RWPE2 (cell line): ENCODE results near the gene CHN2.

ENCODE experiments used
- ATAC-seq: fragments of 200-7000 bp; cut with Tn5 transposase; 3 replicates; pipeline ENCODE4 v1.9.1; 2021; ENCODE audit warnings: low read depth
- DNase-seq: peaks from one replicate; pipeline ENCODE4 v3.0.0-alpha.2; 2020; ENCODE audit warnings: low spot score
- H3K27ac ChIP-seq: fragments of 450-650 bp; 2 replicates; pipeline ENCODE4 v1.5.1; 2017; ENCODE audit warnings: mild to moderate bottlenecking; ENCODE audit not compliant: poor library complexity, severe bottlenecking
- H3K27me3 ChIP-seq: fragments of 250-450 bp; sonication (Bioruptor Pico); 2 replicates; pipeline ENCODE4 v1.5.1; 2021; ENCODE audit warnings: mild to moderate bottlenecking, moderate library complexity; ENCODE audit not compliant: insufficient read depth, poor library complexity, severe bottlenecking
- H3K36me3 ChIP-seq: fragments of 250-450 bp; sonication (Bioruptor Pico); 2 replicates; pipeline ENCODE4 v1.5.1; 2020; ENCODE audit warnings: low read depth, mild to moderate bottlenecking, moderate library complexity
- H3K4me1 ChIP-seq: fragments of 250-450 bp; sonication (Bioruptor Pico); 2 replicates; pipeline ENCODE4 v1.5.1; 2021; ENCODE audit warnings: mild to moderate bottlenecking, moderate library complexity; ENCODE audit not compliant: insufficient read depth, poor library complexity, severe bottlenecking
- H3K4me3 ChIP-seq: fragments of 250-450 bp; sonication (Bioruptor Pico); 2 replicates; pipeline ENCODE4 v1.5.1; 2021; ENCODE audit warnings: mild to moderate bottlenecking, moderate library complexity; ENCODE audit not compliant: severe bottlenecking
- H3K9me3 ChIP-seq: fragments of 250-450 bp; sonication (Bioruptor Pico); 2 replicates; pipeline ENCODE4 v1.5.1; 2021; ENCODE audit warnings: mild to moderate bottlenecking, moderate library complexity; ENCODE audit not compliant: severe bottlenecking
- TF ChIP-seq, protein P1 (sequence below): fragments of 450-650 bp; IDR thresholded peaks from one replicate; pipeline ENCODE4 v1.5.1; 2017; ENCODE audit warnings: mild to moderate bottlenecking, moderate library complexity; ENCODE audit not compliant: poor library complexity, severe bottlenecking

CHN2 gene

DNA sequence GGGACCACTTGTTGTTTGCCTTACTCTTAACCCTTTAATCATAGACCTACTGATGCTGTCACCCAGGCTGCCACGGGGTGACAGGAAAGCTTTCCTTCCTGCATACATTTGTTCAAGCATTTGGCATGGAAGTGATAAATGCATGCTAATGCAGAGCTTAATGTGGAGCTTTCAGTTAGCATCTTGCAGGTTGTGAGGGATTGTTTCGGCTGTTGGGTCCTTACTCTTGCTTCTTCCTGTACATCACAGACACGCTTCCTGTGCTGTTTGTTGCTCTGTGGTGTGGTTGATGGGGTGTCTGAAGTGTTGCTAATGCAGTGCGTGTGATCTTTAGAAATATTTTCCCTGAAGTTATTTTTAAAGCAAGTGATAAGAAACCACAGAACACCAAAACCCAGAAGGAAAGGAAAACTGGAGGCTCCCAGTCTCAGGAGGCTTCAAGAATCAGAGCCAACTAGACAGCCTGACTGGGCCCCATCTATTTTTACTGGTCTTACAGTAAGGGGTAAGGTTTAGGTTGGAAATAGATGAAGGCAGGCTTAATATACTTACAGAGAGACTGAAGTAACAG is 143.1 kb downstream of the CHN2 start:
- DNase-seq (no peak), ATAC-seq (no peak)
- H3K36me3 ChIP-seq, result no peaks in the 10 kb centered on the region
- no peak overlapping the region for H3K4me3 ChIP-seq
- H3K9me3 ChIP-seq, result no peaks in the 10 kb centered on the region
- H3K4me1 ChIP-seq, result peaks cover 18% of the 10 kb centered on the region
- TF ChIP-seq, protein P1, sequence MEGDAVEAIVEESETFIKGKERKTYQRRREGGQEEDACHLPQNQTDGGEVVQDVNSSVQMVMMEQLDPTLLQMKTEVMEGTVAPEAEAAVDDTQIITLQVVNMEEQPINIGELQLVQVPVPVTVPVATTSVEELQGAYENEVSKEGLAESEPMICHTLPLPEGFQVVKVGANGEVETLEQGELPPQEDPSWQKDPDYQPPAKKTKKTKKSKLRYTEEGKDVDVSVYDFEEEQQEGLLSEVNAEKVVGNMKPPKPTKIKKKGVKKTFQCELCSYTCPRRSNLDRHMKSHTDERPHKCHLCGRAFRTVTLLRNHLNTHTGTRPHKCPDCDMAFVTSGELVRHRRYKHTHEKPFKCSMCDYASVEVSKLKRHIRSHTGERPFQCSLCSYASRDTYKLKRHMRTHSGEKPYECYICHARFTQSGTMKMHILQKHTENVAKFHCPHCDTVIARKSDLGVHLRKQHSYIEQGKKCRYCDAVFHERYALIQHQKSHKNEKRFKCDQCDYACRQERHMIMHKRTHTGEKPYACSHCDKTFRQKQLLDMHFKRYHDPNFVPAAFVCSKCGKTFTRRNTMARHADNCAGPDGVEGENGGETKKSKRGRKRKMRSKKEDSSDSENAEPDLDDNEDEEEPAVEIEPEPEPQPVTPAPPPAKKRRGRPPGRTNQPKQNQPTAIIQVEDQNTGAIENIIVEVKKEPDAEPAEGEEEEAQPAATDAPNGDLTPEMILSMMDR, result no peak
- no peaks in the 10 kb centered on the region for H3K27me3 ChIP-seq
- no peak overlapping the region for H3K27ac ChIP-seq

DNA sequence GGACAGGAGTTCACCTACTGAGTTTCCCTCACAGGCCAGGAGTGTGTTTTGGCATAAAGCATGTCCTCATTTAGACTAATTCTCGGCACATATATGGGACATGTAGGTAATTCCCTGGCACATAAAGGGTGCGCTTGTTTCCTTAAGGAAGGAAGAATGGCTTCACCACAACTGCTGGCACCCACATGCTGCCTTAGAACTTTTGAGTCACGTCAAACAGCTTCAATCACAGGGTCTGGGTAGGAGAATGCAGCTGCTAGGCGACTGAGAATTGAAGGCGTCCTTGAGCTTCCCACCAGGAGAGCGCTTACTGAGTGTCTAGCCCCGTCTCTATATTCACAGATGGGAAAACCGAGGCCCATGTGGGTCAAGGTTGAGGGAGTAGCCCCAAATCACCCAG is 146.1 kb downstream of the CHN2 start:
- TF ChIP-seq, protein P1, result no peak
- DNase-seq (no peak), ATAC-seq (no peak)
- Histone ChIP-seq H3K4me1 (peaks cover 30% of the 10 kb centered on the region), H3K36me3 (no peaks in the 10 kb centered on the region), H3K4me3 (no peak overlapping the region), H3K27me3 (no peaks in the 10 kb centered on the region), H3K9me3 (no peaks in the 10 kb centered on the region), H3K27ac (no peak overlapping the region)

DNA sequence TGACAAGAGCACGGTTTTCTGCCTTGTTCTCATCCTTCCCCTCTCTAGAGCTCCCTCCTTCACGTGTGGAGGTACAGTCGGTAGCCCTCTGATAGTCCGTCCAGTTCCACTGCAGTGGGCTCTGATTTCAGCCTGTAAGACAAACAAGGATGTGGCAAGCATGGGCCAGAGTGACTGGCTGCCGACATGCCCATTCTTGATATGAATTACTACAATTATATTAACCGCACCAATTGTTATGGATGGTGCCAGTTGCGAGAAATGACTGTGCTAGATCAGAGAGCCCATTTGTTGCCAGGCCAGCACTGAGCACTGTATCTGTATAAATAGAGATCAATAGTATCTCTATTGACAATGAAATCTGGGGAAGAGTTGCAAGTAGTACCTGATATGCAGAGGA is 146.6 kb downstream of the CHN2 start:
- Histone ChIP-seq H3K9me3 (no peaks in the 10 kb centered on the region), H3K27me3 (no peaks in the 10 kb centered on the region), H3K36me3 (no peaks in the 10 kb centered on the region), H3K27ac (no peak overlapping the region), H3K4me1 (peaks cover 33% of the 10 kb centered on the region), H3K4me3 (no peak overlapping the region)
- ATAC-seq, result no peak
- TF ChIP-seq, protein P1, result no peak
- no peak for DNase-seq

DNA sequence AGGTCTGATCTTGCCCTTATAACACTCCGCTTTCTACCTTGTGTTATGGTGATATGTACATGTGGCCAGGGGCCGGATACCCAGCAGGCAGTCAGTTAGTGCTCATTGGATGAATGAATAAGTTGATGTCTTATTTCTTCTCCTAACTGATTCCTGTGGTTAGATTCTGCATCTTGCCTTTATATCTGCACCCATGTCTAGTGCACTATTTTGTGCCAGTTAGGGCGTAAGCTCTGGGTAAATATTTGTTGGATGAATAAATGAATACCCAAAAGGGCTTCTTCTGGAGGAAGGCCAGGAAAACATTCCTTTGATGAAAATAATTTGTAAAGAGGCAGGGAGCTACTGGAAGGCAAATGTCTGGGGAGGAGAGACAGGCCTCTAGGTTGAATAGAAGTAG is 148.2 kb downstream of the CHN2 start:
- peak overlapping the region; percentile 49 for H3K27ac ChIP-seq
- H3K4me3 ChIP-seq, result no peak overlapping the region
- H3K9me3 ChIP-seq, result no peaks in the 10 kb centered on the region
- ATAC-seq (peak; percentile 86), DNase-seq (no peak)
- H3K27me3 ChIP-seq, result no peaks in the 10 kb centered on the region
- H3K4me1 ChIP-seq, result peaks cover 38% of the 10 kb centered on the region
- H3K36me3 ChIP-seq, result no peaks in the 10 kb centered on the region
- TF ChIP-seq, protein P1, result no peak

- peak overlapping the region; percentile 49 for H3K27ac ChIP-seq
- no peaks in the 10 kb centered on the region for H3K36me3 ChIP-seq
- H3K9me3 ChIP-seq, result no peaks in the 10 kb centered on the region
- TF ChIP-seq, protein P1, result no peak
- H3K4me1 ChIP-seq, result peaks cover 38% of the 10 kb centered on the region
- no peak overlapping the region for H3K4me3 ChIP-seq
- DNase-seq (no peak), ATAC-seq (no peak)
- H3K27me3 ChIP-seq, result no peaks in the 10 kb centered on the region
Observed at GRCh38 chr7:29343399-29343798, 148.8 kb downstream of the CHN2 start.
